Psoas muscle (tissue), 8 donors: ENCODE results near the gene KCTD1. TPM values are rescaled to one million over a fixed set of nuclear protein-coding genes. Genes with fewer than 3 reads are reported as not detected.

ENCODE experiments used
- ATAC-seq, 4 donors: fragments of 200-7000 bp; cut with Tn5 transposase; one replicate each; pipeline ENCODE4 v1.9.1; 2020; ENCODE audit warnings: moderate library complexity in 3 of 4, mild to moderate bottlenecking in 2 of 4
- DNase-seq, 2 donors: peaks; one replicate each; pipeline ENCODE4 v3.0.0-alpha.2; 2020
- H3K27ac ChIP-seq: fragments of 200-600 bp; one replicate; pipeline ENCODE4 v1.8.0; 2022
- H3K27me3 ChIP-seq, 3 donors: fragments of 200-600 bp in 1 of 3; one replicate each; pipeline versions ENCODE4 v1.6.1 to v1.8.0; 2013 to 2022; ENCODE audit warnings: low read length in 2 of 3, mild to moderate bottlenecking in 2 of 3, moderate library complexity in 1 of 3; ENCODE audit not compliant: insufficient read depth in 3 of 3
- H3K36me3 ChIP-seq, 2 donors: fragments of 200-600 bp in 1 of 2; one replicate each; pipeline versions ENCODE4 v1.6.1 to v1.8.0; 2013 to 2022; ENCODE audit warnings: low read depth in 1 of 2, mild to moderate bottlenecking in 1 of 2, moderate library complexity in 1 of 2; ENCODE audit not compliant: insufficient read depth in 1 of 2
- H3K4me1 ChIP-seq: fragments of 200-600 bp; one replicate; pipeline ENCODE4 v1.8.0; 2022
- H3K4me3 ChIP-seq: fragments of 200-600 bp; one replicate; pipeline ENCODE4 v1.8.0; 2022; ENCODE audit warnings: mild to moderate bottlenecking
- H3K9me3 ChIP-seq: fragments of 200-600 bp; one replicate; pipeline ENCODE4 v1.8.0; 2022
- CTCF ChIP-seq: fragments of 200-600 bp; IDR thresholded peaks from one replicate; pipeline ENCODE4 v1.8.0; 2022; ENCODE audit warnings: antibody characterized with exemption
- WGBS, 3 donors: extraction: QIAGEN DNeasy Blood & Tissue Kit; methylation state at CpG; one replicate each; pipeline versions ENCODE4 v1.1.6 to v1.1.7; 2013; 5-methylcytosine and 5-hydroxymethylcytosine counted together
- intact Hi-C, 2 donors: fragments of 100-400 bp; cut with DNase I; formaldehyde crosslinking; loops; one replicate each; pipeline versions ENCODE4 v1.11.0 to v1.14.2; 2022
- polyA plus RNA-seq, 3 donors: library from polyadenylated mRNA; stranded (reverse); fragments of 200-250 nt; gene quantifications; one replicate each; pipeline ENCODE4 v1.2.3, GENCODE V29; 2013
- total RNA-seq, 4 donors: library from RNA; stranded (reverse); fragmentation: NEBNext Ultra II Directional in 2 of 4; extraction: Animal tissue kit (Norgen Biotek cat#: 25700) in 2 of 4; gene quantifications; one replicate each; pipeline versions ENCODE4 v1.2.1 to v1.2.4, GENCODE V29; 2021 to 2023
- donor health status: healthy with polysubstance abuse.
- donor health status: DM: no; HTN: no; CAD: no; lungs with moderate emphysema.
- donor health status: Bipolar disorder and iron deficiency.
- donor health status: healthy.
- donor health status: DM: yes; HTN: yes; CAD: no.
- donor health status: DM: no; HTN: no; CAD: no.
- donor health status: DM: no; HTN: no; CAD: no.
- donor health status: DM: yes; HTN: yes; CAD: no.

KCTD1 gene
- total and polyA plus RNA-seq, 7 donors = 2.6 to 8.6 (median 3.5) TPM

- Histone ChIP-seq H3K9me3 (no peaks in the 10 kb centered on the region), H3K4me1 (no peaks in the 10 kb centered on the region), H3K4me3 (no peak overlapping the region), H3K27me3 (peaks cover 0 to 25% (median 0%) of the 10 kb centered on the region in 3 donors), H3K36me3 (no peaks in the 10 kb centered on the region), H3K27ac (no peak overlapping the region)
- ATAC-seq = no peak
- intact Hi-C loops = no loop called here
- 67 to 81% (median 81%) methylated on average over 3 of the region's 3 CpGs for WGBS, 3 donors
- no peak for DNase-seq
- no peak for TF ChIP-seq CTCF
Measured at GRCh38 chr18:26556573-26556972, 8.2 kb upstream of the KCTD1 start.

GRCh38 chr18:26555804-26556553 lies 7.6 kb upstream of the KCTD1 start:
- Histone ChIP-seq H3K4me1 (peaks cover 4% of the 10 kb centered on the region), H3K27me3 (peaks cover 0 to 31% (median 0%) of the 10 kb centered on the region in 3 donors), H3K27ac (no peak overlapping the region), H3K4me3 (no peak overlapping the region), H3K36me3 (no peaks in the 10 kb centered on the region), H3K9me3 (no peaks in the 10 kb centered on the region)
- ATAC-seq (no peak), DNase-seq (no peak)
- TF ChIP-seq CTCF = no peak
- intact Hi-C loops = no loop called here
- WGBS, 3 donors = 86 to 92% (median 89%) methylated on average over 4 of the region's 4 CpGs

- Histone ChIP-seq H3K9me3 (no peaks in the 10 kb centered on the region), H3K4me1 (peaks cover 4% of the 10 kb centered on the region), H3K27me3 (peaks cover 0 to 42% (median 0%) of the 10 kb centered on the region in 3 donors), H3K4me3 (no peak overlapping the region), H3K36me3 (no peaks in the 10 kb centered on the region), H3K27ac (no peak overlapping the region)
- no peak for DNase-seq
- 94 to 97% (median 96%) methylated on average over 1 of the region's 1 CpG for WGBS, 3 donors
- no peak for TF ChIP-seq CTCF
- ATAC-seq = no peak
- intact Hi-C loops = loop anchor here in 1 of 2 donors (5.0 kb wide), 1 partner anchor 93 kb away; no protein-coding TSS in a partner anchor
Measured at GRCh38 chr18:26553943-26554342, 5.6 kb upstream of the KCTD1 start.

- Histone ChIP-seq H3K27me3 (peaks cover 0 to 42% (median 0%) of the 10 kb centered on the region in 3 donors), H3K4me1 (peaks cover 4% of the 10 kb centered on the region), H3K4me3 (no peak overlapping the region), H3K36me3 (no peaks in the 10 kb centered on the region), H3K27ac (no peak overlapping the region), H3K9me3 (no peaks in the 10 kb centered on the region)
- intact Hi-C loops = loop anchor here in 1 of 2 donors (5.0 kb wide), 1 partner anchor 96 kb away; no protein-coding TSS in a partner anchor
- no peak for DNase-seq
- ATAC-seq = no peak
- no peak for TF ChIP-seq CTCF
- WGBS, 3 donors = 67 to 75% (median 68%) methylated on average over 4 of the region's 4 CpGs
Measured at GRCh38 chr18:26551695-26552081, 3.3 kb upstream of the KCTD1 start.
